Suppressor macrophage (primary cell): ENCODE measurements around the gene IQUB.
"Not testable (repeated sequence)": the region's sequence is repeated elsewhere in the genome, so short reads cannot be mapped to it uniquely, and the experiment has no call there.

Experiments used
- DNase-seq, 4 experiments: peaks; one replicate each; pipeline ENCODE4 v3.0.0-alpha.2; 2020 to 2022
- total RNA-seq, 17 experiments: gene quantifications; one replicate each; lab custom pipeline; 2026; ENCODE audit warnings: mixed read lengths in 6 of 17, inconsistent platforms in 3 of 17; lab: John Stamatoyannopoulos, UW

The IQUB gene
- 0 to 2.6 (median 0.12) reads per million in 17 experiments for total RNA-seq

- DNase-seq: peak; percentile 97 to 99 (median 98)
These were observed at the start of gene IQUB for GRCh38 chr7:123534383-123535260. TSS of gene IQUB (minus strand) at chr7:123534595. CDS start at chr7:123512340, 22,255 bp downstream.

- DNase-seq: no peak
These were observed 49.4 kb upstream of the IQUB start for GRCh38 chr7:123583821-123584220.

GRCh38 chr7:123581162-123581459 is 46.7 kb upstream of the IQUB start:
- no peak for DNase-seq

- DNase-seq: peak; percentile 4 to 25 (median 16)
These were observed 46.2 kb upstream of the IQUB start for GRCh38 chr7:123580406-123581161.

- DNase-seq: no peak
These were observed 45.0 kb upstream of the IQUB start for GRCh38 chr7:123579416-123579815.

GRCh38 chr7:123573896-123574467 is 39.6 kb upstream of the IQUB start:
- no peak for DNase-seq

- DNase-seq: no peak
These were observed 38.9 kb upstream of the IQUB start for GRCh38 chr7:123573341-123573740.

GRCh38 chr7:123571684-123572083 is 37.3 kb upstream of the IQUB start:
- DNase-seq: no peak

- no peak for DNase-seq
These were observed 36.8 kb upstream of the IQUB start for GRCh38 chr7:123571187-123571586.

GRCh38 chr7:123570390-123571182 is 36.2 kb upstream of the IQUB start:
- no peak for DNase-seq

- DNase-seq: peak in 2 of 4 experiments; percentile 8 to 17
These were observed 35.1 kb upstream of the IQUB start for GRCh38 chr7:123569352-123570010.

GRCh38 chr7:123562121-123562520 is 27.7 kb upstream of the IQUB start:
- no peak for DNase-seq

GRCh38 chr7:123558289-123558874 is 24.0 kb upstream of the IQUB start:
- no peak for DNase-seq

- DNase-seq: peak; percentile 97 to 100 (median 100)
These were observed 23.2 kb upstream of the IQUB start, which contains the start of gene NDUFA5 for GRCh38 chr7:123557398-123558288. TSS of gene NDUFA5 (minus strand) at chr7:123557818. CDS start at chr7:123557795, 23 bp downstream.

- DNase-seq: peak in 3 of 4 experiments; percentile 3 to 13 (median 9)
These were observed 22.6 kb upstream of the IQUB start for GRCh38 chr7:123557016-123557397.

GRCh38 chr7:123555484-123555883 is 21.1 kb upstream of the IQUB start:
- no peak for DNase-seq

GRCh38 chr7:123553159-123553558 is 18.8 kb upstream of the IQUB start:
- DNase-seq: no peak

- no peak for DNase-seq
These were observed 18.2 kb upstream of the IQUB start for GRCh38 chr7:123552641-123553040.

- DNase-seq: not testable (repeated sequence)
These were observed 17.7 kb upstream of the IQUB start for GRCh38 chr7:123552134-123552533.

- DNase-seq: no peak
These were observed 14.0 kb upstream of the IQUB start for GRCh38 chr7:123548406-123548805.
